ENCODE measurements around the gene ARHGAP24.
"Not testable (repeated sequence)": the region's sequence is repeated elsewhere in the genome, so short reads cannot be mapped to it uniquely, and the experiment has no call there.

ARHGAP24 gene

DNA sequence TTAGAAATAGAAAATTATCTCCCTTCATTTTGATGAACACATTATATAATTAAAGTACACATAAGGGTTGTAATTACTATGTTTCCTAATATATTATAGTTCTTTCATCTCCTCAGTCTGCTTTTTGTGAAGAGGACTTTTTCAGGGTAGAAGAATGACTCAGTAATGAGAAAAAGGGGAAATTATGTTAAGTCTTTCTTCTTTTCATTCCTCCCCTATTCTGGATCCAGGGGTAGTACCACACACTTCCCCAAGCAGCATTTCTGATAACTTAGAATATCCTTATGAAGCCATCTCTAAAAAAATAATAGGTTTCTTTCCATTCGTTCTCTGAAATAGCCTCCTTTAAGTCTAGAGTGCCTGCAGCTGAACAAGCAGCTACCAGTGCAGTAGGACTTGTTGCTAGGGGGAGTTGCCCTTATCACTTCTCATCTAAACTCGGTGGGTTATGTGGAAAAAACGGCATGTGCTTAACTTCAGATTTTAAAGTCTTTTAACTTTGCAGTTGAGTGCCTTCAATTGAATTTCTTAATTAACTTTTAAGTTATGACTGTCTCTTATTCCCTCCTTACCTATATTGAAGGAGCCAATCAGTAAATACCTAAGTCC lies 184.8 kb downstream of the ARHGAP24 start:
- TF ChIP-seq ZFX (IDR thresholded peaks at IDR 0.05), result no peak
- no peak for TF ChIP-seq CTCF (conservative IDR thresholded peaks at IDR 0.05)
- H3K27ac ChIP-seq, result no peak overlapping the region

DNA sequence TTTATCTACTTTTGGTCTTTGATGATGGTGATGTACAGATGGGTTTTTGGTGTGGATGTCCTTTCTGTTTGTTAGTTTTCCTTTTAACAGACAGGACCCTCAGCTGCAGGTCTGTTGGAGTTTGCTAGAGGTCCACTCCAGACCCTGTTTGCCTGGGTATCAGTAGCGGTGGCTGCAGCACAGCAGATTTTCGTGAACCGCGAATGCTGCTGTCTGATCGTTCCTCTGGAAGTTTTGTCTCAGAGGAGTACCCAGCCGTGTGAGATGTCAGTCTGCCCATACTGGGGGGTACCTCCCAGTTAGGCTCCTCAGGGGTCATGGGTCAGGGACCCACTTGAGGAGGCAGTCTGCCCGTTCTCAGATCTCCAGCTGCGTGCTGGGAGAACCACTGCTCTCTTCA lies 191.7 kb downstream of the ARHGAP24 start:
- not testable (repeated sequence) for H3K27ac ChIP-seq

GRCh38 chr4:85669204-85669603 lies 194.3 kb downstream of the ARHGAP24 start:
- no peak for TF ChIP-seq CTCF (conservative IDR thresholded peaks at IDR 0.05)
- H3K27ac ChIP-seq, result no peak overlapping the region

DNA sequence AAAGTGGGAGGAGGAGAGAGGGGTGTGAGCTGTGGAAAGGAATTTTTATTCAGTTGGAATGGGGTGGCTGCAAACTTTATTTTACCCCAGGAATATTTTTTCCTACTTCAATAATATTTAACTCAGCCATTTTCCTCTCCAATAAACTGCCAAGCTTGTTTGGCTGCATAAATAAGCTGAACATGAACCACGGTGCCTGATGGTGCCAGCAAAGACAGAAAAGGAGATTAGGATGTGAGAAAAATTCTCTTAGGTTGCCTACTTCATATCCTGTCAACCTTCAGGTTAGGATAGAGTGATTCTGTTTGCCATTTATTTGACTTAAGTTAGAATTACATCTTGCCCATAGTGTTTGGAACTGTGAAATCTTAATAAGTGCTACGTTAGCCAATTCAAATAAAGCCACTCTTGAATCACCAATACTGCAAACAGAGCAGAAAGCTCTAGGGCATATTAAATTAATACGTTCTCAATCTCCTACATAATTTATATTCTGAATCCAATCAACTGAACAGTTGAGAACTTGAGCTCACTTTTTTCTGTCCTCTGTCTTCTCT lies 195.1 kb downstream of the ARHGAP24 start:
- TF ChIP-seq CTCF (conservative IDR thresholded peaks at IDR 0.05) (no peak), ZFX (IDR thresholded peaks at IDR 0.05) (no peak)
- H3K27ac ChIP-seq, result no peak overlapping the region

DNA sequence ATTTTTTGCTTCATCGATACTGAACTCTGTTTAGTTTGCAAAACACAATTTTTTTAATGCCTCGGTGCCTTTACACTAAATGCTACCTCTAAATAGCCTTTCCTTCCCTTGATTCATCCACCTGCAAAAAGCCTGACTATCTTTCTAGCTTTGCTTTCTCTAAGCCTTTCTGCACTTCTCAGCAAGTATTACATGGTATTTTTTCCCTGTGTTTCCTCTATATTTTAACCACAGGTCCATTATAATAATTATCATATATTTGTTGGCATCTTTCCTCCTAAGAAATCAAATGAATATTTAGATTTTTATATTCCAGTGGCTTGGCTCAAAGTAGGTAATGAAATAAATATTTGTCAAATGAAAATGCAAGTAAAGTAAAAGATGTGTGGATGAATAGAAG lies 196.2 kb downstream of the ARHGAP24 start:
- TF ChIP-seq ZFX (IDR thresholded peaks at IDR 0.05), result no peak
- no peak for TF ChIP-seq CTCF (conservative IDR thresholded peaks at IDR 0.05)
- H3K27ac ChIP-seq, result no peak overlapping the region

- TF ChIP-seq ZFX (IDR thresholded peaks at IDR 0.05), result no peak
- no peak for TF ChIP-seq CTCF (conservative IDR thresholded peaks at IDR 0.05)
- no peak overlapping the region for H3K27ac ChIP-seq
Observed at GRCh38 chr4:85672116-85672515, 197.2 kb downstream of the ARHGAP24 start.

DNA sequence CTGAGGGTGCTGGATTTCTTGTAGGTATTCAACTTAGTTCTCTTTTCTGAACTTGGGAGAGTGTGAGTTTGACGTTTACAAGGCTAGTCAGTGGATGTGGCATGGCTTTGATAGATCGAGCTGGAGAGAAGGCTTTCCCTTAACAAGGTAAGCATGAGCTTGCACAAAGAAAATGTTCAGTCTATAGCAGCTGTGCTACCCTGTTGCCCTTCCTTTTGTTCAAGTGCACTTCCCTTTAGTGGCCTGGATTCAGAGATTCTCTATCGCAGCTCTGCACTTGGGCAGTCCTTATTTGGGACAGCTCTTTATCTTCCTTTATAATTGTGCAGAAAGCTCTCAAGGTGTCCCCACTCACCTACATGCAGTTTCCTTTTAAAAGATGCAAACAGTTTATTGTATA lies 198.0 kb downstream of the ARHGAP24 start:
- TF ChIP-seq ZFX (IDR thresholded peaks at IDR 0.05) (no peak), CTCF (conservative IDR thresholded peaks at IDR 0.05) (no peak)
- H3K27ac ChIP-seq, result no peak overlapping the region

DNA sequence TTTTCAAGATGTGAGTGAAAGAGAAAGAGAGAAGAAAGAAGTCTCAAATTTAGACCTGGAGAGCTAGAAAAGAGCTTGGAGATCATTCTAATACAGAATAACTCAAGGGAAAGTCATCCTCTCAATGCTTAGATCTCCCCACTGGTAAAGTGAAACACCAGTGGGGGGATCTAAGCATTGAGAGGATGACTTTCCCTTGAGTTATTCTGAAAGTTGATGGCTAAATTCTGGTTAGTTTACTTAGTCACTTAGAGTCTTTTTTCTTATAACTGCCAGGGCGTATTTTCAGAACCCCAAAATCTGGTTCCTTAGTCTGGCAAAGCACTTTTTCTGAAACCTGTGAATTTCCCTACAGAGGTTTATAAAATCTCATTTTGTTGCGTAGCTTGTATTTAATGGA lies 198.6 kb downstream of the ARHGAP24 start:
- H3K27ac ChIP-seq, result no peak overlapping the region

More for the DNA sequence above, 198.6 kb downstream of the ARHGAP24 start:
- no peak for TF ChIP-seq ZFX (IDR thresholded peaks at IDR 0.05)
- TF ChIP-seq CTCF (conservative IDR thresholded peaks at IDR 0.05), result no peak
